Tibial nerve (tissue), 3 donors: ENCODE results near the gene SLC12A8.

Experiments used
- POLR2A ChIP-seq, 2 donors: fragments of 450-650 bp; IDR thresholded peaks; one replicate each; pipeline ENCODE4 v1.6.1; 2017; ENCODE audit warnings: antibody characterized with exemption in 2 of 2, mild to moderate bottlenecking in 2 of 2, moderate library complexity in 2 of 2
- TF ChIP-seq, protein P1 (sequence below), 5 experiments: fragments of 200-600 bp in 3 of 5; fragments of 450-650 bp in 2 of 5; sonication (generic) in 3 of 5; IDR thresholded peaks; one replicate each; pipeline ENCODE4 v1.5.1; 2016 to 2019; ENCODE audit warnings: antibody characterized with exemption in 5 of 5, mild to moderate bottlenecking in 3 of 5, moderate library complexity in 2 of 5

GRCh38 chr3:125067225-125067624, 145.3 kb downstream of the SLC12A8 start:
- TF ChIP-seq, protein P1, sequence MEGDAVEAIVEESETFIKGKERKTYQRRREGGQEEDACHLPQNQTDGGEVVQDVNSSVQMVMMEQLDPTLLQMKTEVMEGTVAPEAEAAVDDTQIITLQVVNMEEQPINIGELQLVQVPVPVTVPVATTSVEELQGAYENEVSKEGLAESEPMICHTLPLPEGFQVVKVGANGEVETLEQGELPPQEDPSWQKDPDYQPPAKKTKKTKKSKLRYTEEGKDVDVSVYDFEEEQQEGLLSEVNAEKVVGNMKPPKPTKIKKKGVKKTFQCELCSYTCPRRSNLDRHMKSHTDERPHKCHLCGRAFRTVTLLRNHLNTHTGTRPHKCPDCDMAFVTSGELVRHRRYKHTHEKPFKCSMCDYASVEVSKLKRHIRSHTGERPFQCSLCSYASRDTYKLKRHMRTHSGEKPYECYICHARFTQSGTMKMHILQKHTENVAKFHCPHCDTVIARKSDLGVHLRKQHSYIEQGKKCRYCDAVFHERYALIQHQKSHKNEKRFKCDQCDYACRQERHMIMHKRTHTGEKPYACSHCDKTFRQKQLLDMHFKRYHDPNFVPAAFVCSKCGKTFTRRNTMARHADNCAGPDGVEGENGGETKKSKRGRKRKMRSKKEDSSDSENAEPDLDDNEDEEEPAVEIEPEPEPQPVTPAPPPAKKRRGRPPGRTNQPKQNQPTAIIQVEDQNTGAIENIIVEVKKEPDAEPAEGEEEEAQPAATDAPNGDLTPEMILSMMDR (IDR thresholded peaks at IDR 0.05): no peak
- no peak for TF ChIP-seq POLR2A (IDR thresholded peaks at IDR 0.05)
